ENCODE measurements around the gene FIZ1. TPM values are rescaled to one million over a fixed set of nuclear protein-coding genes. Genes with fewer than 3 reads are reported as not detected.
A peak's percentile ranks its signal among the peaks of the same experiment; 100 is the strongest.

FIZ1 gene
- total RNA-seq, 1 donor from 2014 or later = 4.8 TPM

DNA sequence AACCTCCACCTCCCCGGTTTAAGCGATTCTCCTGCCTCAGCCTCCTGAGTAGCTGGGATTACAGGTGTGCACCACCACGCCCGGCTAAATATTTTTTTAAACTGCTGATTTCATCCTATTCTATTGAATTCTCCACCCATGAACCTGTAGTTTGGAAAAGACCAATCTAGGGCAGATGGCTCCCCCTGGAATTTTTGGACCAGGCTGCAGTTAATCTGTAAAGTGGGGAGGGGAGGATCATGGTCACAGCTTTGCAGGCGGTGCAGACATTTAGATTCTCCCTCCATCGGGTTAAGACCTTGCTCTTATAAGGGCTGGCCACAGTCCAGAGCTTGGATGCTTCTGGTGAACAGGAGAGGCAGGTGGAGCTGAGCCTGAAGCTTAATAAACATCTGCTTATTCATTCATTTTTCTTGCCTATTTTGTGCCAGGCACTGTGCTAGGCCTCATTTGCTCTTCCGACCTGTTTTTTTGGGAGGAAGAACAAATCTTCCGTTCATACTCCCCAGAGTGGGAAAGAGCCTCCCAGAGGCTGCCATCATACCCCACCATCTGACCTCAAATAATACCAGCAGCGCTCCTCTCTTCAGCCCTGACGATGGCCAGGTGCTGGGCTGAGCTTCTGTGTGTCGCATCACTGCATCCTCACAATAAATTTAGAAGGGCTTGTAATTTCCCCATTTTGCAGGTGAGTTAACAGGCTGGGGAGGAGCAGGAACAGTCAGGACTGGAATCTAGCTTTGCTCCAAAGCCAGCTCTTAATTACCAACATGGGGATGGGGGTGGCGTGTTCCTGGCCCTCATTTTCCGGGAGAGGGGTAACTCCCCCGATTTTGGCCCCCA is 47.8 kb upstream of the FIZ1 start:
- H3K4me2 ChIP-seq = peak overlapping the region; percentile 86
- Mint-ChIP-seq H3K27ac (peak overlapping the region; percentile 54), H3K9me3 (no peaks in the 10 kb centered on the region), H3K4me1 (peaks cover 35% of the 10 kb centered on the region), H3K36me3 (peaks cover 15% of the 10 kb centered on the region), H3K4me3 (peak overlapping the region; percentile 89), H3K27me3 (ENCODE audit: insufficient read depth, low read depth) (peaks cover 23% of the 10 kb centered on the region)
- peak overlapping the region; percentile 98 for H3K4me3 ChIP-seq
- H3K9ac ChIP-seq = peak overlapping the region; percentile 72
- TF ChIP-seq, protein P1, sequence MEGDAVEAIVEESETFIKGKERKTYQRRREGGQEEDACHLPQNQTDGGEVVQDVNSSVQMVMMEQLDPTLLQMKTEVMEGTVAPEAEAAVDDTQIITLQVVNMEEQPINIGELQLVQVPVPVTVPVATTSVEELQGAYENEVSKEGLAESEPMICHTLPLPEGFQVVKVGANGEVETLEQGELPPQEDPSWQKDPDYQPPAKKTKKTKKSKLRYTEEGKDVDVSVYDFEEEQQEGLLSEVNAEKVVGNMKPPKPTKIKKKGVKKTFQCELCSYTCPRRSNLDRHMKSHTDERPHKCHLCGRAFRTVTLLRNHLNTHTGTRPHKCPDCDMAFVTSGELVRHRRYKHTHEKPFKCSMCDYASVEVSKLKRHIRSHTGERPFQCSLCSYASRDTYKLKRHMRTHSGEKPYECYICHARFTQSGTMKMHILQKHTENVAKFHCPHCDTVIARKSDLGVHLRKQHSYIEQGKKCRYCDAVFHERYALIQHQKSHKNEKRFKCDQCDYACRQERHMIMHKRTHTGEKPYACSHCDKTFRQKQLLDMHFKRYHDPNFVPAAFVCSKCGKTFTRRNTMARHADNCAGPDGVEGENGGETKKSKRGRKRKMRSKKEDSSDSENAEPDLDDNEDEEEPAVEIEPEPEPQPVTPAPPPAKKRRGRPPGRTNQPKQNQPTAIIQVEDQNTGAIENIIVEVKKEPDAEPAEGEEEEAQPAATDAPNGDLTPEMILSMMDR (IDR thresholded peaks at IDR 0.05) = no peak
- TF ChIP-seq EZH2 (IDR thresholded peaks at IDR 0.05) (no peak), EZH2phosphoT487 (IDR thresholded peaks at IDR 0.05) (no peak)
- H4K20me1 ChIP-seq (ENCODE audit: low read depth) = no peaks in the 10 kb centered on the region
- no peaks in the 10 kb centered on the region for H3K9me3 ChIP-seq (ENCODE audit: low read depth)
- no peak overlapping the region for H2AFZ ChIP-seq (replicated peaks)
- H3K36me3 ChIP-seq = no peaks in the 10 kb centered on the region
- DNase-seq (ENCODE audit: low spot score) = peak; percentile 50
- peaks cover 26% of the 10 kb centered on the region for H3K4me1 ChIP-seq
- no peak overlapping the region for H3K27ac ChIP-seq
- peaks cover 25% of the 10 kb centered on the region for H3F3A ChIP-seq (ENCODE audit: low read depth)
- H3K79me2 ChIP-seq (ENCODE audit: low read depth) = peaks cover 61% of the 10 kb centered on the region
- no peaks in the 10 kb centered on the region for H3K27me3 ChIP-seq

DNA sequence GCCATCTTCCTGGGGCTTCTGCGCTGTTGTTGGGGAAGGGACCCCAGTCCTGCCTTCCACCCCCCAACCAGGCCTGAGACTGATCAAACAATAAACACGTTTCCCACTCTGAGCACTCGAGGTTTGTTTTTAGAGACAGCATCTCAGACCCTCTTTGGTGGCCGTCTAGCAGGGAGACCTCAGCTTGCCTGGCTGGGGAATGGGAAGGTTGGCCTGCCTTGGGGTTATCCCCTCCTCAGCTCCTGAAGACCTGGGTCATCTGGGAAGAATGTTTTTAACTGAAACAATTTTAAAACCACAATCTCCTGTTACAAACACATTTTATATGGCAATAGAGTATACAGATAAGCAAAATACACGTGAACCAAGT is 46.2 kb upstream of the FIZ1 start:
- H3K36me3 Mint-ChIP-seq = peaks cover 14% of the 10 kb centered on the region
- H3K4me3 Mint-ChIP-seq = peak overlapping the region; percentile 73
- TF ChIP-seq, protein P1 (IDR thresholded peaks at IDR 0.05) = no peak
- no peak for TF ChIP-seq EZH2 (IDR thresholded peaks at IDR 0.05)
- TF ChIP-seq EZH2phosphoT487 (IDR thresholded peaks at IDR 0.05) = no peak
- H3K9me3 ChIP-seq (ENCODE audit: low read depth) = no peaks in the 10 kb centered on the region
- no peak overlapping the region for H3K4me2 ChIP-seq
- H3K9ac ChIP-seq = no peak overlapping the region
- no peak overlapping the region for H3K27ac ChIP-seq
- H3K27ac Mint-ChIP-seq = no peak overlapping the region
- H3K9me3 Mint-ChIP-seq = no peaks in the 10 kb centered on the region
- peaks cover 73% of the 10 kb centered on the region for H3K79me2 ChIP-seq (ENCODE audit: low read depth)
- no peaks in the 10 kb centered on the region for H3K36me3 ChIP-seq
- H3K4me3 ChIP-seq = no peak overlapping the region
- H4K20me1 ChIP-seq (ENCODE audit: low read depth) = no peaks in the 10 kb centered on the region
- H3K27me3 Mint-ChIP-seq (ENCODE audit: insufficient read depth, low read depth) = peaks cover 21% of the 10 kb centered on the region
- peaks cover 32% of the 10 kb centered on the region for H3K4me1 ChIP-seq
- no peaks in the 10 kb centered on the region for H3K27me3 ChIP-seq
- peaks cover 44% of the 10 kb centered on the region for H3K4me1 Mint-ChIP-seq
- H3F3A ChIP-seq (ENCODE audit: low read depth) = peaks cover 41% of the 10 kb centered on the region
- no peak overlapping the region for H2AFZ ChIP-seq (replicated peaks)
- no peak for DNase-seq (ENCODE audit: low spot score)

DNA sequence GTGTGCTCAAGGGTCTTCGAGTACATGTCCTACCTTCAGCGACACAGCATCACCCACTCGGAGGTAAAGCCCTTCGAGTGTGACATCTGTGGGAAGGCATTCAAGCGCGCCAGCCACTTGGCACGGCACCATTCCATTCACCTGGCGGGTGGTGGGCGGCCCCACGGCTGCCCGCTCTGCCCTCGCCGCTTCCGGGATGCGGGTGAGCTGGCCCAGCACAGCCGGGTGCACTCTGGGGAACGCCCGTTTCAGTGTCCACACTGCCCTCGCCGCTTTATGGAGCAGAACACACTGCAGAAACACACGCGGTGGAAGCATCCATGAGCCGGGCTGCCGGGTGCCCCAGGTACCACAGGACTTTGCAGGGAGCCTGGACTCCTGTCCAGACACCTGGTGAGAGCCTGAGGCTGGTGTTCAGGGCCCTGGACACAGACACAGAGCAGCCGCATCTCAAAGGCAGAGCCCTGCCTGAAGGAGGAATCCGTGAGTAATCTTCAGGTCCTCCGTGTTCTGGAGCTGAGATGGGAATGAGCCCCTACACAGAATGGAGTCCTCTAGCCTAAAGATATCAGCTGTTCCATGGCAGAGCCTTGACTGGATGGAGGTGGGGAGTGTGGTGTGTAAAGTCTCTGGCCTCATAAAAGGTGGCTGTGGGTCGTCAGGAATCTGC is 45.7 kb upstream of the FIZ1 start:
- Histone ChIP-seq H3K4me1 (peaks cover 32% of the 10 kb centered on the region), H3K79me2 (ENCODE audit: low read depth) (peaks cover 77% of the 10 kb centered on the region), H3F3A (ENCODE audit: low read depth) (peaks cover 46% of the 10 kb centered on the region), H3K9ac (no peak overlapping the region), H3K36me3 (no peaks in the 10 kb centered on the region), H3K27me3 (no peaks in the 10 kb centered on the region), H3K27ac (no peak overlapping the region), H3K4me2 (peak overlapping the region; percentile 99), H2AFZ (replicated peaks) (no peak overlapping the region), H4K20me1 (ENCODE audit: low read depth) (no peaks in the 10 kb centered on the region), H3K9me3 (ENCODE audit: low read depth) (no peaks in the 10 kb centered on the region), H3K4me3 (peak overlapping the region; percentile 80)
- peaks cover 11% of the 10 kb centered on the region for H3K36me3 Mint-ChIP-seq
- no peak overlapping the region for H3K27ac Mint-ChIP-seq
- TF ChIP-seq EZH2 (IDR thresholded peaks at IDR 0.05) = no peak
- no peak for TF ChIP-seq EZH2phosphoT487 (IDR thresholded peaks at IDR 0.05)
- TF ChIP-seq, protein P1 (IDR thresholded peaks at IDR 0.05) = no peak
- no peaks in the 10 kb centered on the region for H3K9me3 Mint-ChIP-seq
- peaks cover 20% of the 10 kb centered on the region for H3K27me3 Mint-ChIP-seq (ENCODE audit: insufficient read depth, low read depth)
- H3K4me3 Mint-ChIP-seq = peak overlapping the region; percentile 96
- H3K4me1 Mint-ChIP-seq = peaks cover 45% of the 10 kb centered on the region
- no peak for DNase-seq (ENCODE audit: low spot score)

Data from neural progenitor cell (in vitro differentiated cells).